ENCODE measurements around the gene RNPS1.

The RNPS1 gene

GRCh38 chr16:2213817-2214718 lies 53.9 kb downstream of the RNPS1 start:
- in situ Hi-C loops (cut with HindIII; ENCODE audit: low sequenced_read_pairs): no loop called here
- TF ChIP-seq CTCF (IDR thresholded peaks at IDR 0.05; ENCODE audit: low read depth, low read length): no peak
- no peak for DNase-seq (ENCODE audit: low read depth, low spot score)
- H3K4me3 ChIP-seq (ENCODE audit: low read depth, low read length): peak overlapping the region; percentile 54

GRCh38 chr16:2212362-2213324 lies 55.3 kb downstream of the RNPS1 start:
- no peak for TF ChIP-seq CTCF (IDR thresholded peaks at IDR 0.05; ENCODE audit: low read depth, low read length)

GRCh38 chr16:2211923-2212347 lies 56.0 kb downstream of the RNPS1 start:
- TF ChIP-seq CTCF (IDR thresholded peaks at IDR 0.05; ENCODE audit: low read depth, low read length): no peak
- in situ Hi-C loops (cut with HindIII; ENCODE audit: low sequenced_read_pairs): no loop called here
- no peak for DNase-seq (ENCODE audit: low read depth, low spot score)

More at GRCh38 chr16:2212362-2213324, 55.3 kb downstream of the RNPS1 start:
- in situ Hi-C loops (cut with HindIII; ENCODE audit: low sequenced_read_pairs): no loop called here
- no peak for DNase-seq (ENCODE audit: low read depth, low spot score)
- peak overlapping the region; percentile 54 for H3K4me3 ChIP-seq (ENCODE audit: low read depth, low read length)

DNA sequence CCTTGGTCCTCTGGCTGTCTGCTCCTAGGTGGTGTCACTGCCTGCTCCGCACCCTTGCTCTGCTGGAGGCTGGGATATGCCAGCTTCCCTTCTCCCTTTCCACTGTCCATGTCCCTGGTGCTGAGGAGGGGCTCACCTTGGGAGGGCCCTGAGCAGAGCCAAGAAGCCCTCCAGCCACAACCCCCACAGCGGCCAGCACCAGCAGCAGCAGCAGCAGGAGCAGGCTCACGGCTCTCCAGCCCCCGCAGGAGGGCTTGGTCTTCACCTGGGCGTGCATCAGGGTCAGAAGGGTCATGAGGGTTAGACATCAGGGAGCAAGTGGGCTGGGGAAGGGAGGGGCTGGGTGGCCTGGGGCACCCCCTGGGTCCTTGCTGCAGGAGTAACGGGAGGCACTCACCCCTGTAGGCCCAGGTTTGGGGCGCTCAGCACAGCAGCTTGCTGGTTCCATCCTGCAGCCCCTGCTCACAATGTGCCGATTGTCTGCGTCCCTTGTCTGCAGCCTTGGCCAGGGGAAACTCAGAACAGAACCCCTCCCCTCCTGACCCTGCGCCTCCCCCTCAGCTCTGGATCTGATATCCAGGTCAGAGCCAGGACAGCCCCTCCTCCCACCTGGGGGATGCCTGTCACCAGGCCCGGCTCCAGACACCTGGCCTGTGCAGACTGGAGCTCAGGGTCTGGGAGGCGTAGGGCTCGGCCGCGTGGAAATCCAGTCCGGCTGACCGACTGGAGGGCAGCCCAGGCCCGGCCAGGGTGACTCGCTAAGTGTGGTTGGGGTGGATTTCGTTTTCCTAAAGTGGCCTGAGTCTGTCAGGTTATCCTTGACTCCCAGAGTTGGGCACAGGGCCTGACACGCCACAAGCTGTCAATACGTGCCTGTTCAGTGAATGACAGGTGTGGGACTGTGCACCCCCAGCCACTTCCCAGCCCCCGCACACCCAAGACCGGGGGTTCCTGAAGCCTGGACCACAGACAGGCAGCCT lies 57.2 kb downstream of the RNPS1 start, which contains the start of gene BRICD5:
BRICD5 (minus strand) TSS at position 478 of the 980 bp plus-strand sequence; CDS start at position 448, 30 bp downstream.
- no peak for DNase-seq (ENCODE audit: low read depth, low spot score)
- no peak within 1 kb of the TSS for H3K4me3 ChIP-seq (ENCODE audit: low read depth, low read length)
- no peak for TF ChIP-seq CTCF (IDR thresholded peaks at IDR 0.05; ENCODE audit: low read depth, low read length)
- in situ Hi-C loops (cut with HindIII; ENCODE audit: low sequenced_read_pairs): no loop called here

More at GRCh38 chr16:2211923-2212347, 56.0 kb downstream of the RNPS1 start:
- H3K4me3 ChIP-seq (ENCODE audit: low read depth, low read length): no peak overlapping the region

- in situ Hi-C loops (cut with HindIII; ENCODE audit: low sequenced_read_pairs): no loop called here
- DNase-seq (ENCODE audit: low read depth, low spot score): no peak
- TF ChIP-seq CTCF (IDR thresholded peaks at IDR 0.05; ENCODE audit: low read depth, low read length): no peak
- no peak overlapping the region for H3K4me3 ChIP-seq (ENCODE audit: low read depth, low read length)
These were observed 58.0 kb downstream of the RNPS1 start for GRCh38 chr16:2210009-2210332.

Data from astrocyte of the spinal cord (primary cell).